HG02678 (cell line): ENCODE measurements around the gene ACSM4.
A peak's percentile ranks its signal among the peaks of the same experiment; 100 is the strongest.
"Not testable (repeated sequence)": the region's sequence is repeated elsewhere in the genome, so short reads cannot be mapped to it uniquely, and the experiment has no call there.

Source experiments
- ATAC-seq: cut with Tn5 transposase; IDR thresholded peaks from one replicate; pipeline ENCODE4 v1.9.1; 2021; ENCODE audit warnings: mild to moderate bottlenecking, moderate library complexity; ENCODE audit not compliant: unreplicated experiment

Gene ACSM4

DNA sequence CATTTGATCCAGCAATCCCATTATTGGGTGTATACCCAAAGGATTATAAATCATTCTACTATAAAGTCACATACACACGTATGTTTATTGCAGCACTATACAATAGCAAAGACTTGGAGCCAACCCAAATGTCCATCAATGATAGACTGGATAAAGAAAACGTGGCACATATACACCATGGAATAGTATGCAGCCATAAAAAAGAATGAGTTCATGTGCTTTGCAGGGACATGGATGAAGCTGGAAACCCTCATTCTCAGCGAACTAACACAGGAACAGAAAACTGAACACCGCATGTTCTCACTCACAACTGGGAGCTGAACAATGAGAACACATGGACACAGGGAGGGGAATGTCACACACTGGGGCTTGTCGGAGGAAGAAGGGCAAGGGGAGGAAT is 33.9 kb downstream of the ACSM4 start:
- ATAC-seq: not testable (repeated sequence)

DNA sequence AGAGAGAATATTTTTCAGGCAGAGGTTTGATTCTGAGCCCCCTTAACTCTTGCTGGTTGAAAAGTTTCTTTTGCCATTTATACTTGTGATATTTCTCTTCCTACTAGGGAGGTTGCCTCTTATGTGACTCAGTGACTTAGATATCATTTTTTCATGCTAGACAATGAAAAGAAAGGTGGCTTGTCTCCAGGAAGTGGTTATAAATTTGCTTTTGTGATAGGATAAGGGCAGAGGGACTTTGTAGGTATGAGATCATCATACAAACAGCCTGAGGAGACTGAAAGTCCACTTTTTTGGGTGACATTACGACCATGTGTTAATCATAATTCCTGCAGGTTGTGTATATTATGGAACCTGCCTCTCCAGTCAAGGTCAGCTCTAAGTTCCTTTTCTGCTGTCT is 35.8 kb downstream of the ACSM4 start:
- no peak for ATAC-seq

DNA sequence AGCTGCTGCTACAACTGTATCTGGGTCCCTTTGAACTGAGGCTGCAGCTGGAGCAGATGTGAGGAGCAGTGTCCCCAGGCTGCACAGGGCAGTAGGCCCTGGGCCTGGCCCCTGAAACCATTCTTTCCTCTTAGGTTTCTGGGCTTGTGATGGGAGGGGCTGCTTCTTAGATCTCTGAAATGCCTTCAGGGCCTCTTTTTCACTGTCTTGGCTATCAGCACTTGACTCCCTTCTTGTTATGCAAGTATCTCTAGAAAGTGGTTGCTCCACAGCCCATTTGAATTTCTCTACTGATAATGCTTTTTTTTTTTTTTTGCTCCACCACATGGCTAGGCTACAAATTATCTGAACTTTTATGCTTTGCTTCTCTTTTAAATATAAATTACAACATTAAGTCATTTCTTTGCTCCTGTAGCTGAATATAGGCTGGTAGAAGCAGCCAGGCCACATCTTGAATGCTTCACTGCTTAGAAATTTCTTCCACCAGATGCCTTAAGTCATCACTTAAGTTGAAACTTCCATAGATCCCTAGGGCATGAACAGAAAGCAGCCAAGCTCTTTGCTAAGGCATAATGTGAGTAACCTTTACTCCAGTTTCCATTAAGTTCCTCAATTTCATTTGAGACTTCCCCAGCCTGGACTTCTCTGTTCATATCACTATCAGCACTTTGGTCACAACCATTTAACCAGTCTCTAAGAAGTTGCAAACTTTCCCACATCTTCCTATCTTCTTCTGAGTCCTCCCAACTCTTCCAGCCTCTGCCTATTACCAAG is 41.1 kb downstream of the ACSM4 start:
- no peak for ATAC-seq

DNA sequence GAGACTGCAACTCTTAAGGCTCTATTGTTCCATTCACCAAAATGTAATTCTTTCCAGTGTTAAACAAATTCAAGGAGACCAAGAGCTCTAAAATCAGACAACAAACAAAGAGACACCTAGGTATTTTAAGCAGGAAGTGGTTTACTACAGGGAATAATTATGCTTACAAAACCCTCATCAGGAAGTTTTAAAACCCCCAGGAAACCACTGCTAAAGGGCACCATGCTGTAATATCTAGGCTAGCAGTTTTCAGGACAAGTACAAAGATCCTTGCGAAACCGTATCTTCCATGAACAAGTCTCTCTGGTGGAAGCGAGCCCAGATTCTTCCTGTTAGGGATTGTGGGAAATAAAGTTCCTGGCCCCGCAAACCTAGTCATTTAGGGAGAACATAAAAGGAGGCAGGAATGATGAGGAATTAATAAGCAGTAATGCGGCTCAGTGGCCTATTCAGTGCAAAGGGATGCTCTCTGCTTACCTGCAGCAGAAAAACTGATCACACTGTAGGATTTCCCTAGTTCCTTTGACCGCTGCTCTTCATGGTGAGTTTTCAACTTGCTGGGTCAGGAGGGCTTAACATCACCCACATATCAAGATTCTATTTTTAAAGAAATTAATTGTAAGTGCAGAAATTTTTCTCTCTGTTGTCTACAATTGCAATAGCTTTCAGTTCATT is 42.8 kb downstream of the ACSM4 start:
- ATAC-seq: no peak

DNA sequence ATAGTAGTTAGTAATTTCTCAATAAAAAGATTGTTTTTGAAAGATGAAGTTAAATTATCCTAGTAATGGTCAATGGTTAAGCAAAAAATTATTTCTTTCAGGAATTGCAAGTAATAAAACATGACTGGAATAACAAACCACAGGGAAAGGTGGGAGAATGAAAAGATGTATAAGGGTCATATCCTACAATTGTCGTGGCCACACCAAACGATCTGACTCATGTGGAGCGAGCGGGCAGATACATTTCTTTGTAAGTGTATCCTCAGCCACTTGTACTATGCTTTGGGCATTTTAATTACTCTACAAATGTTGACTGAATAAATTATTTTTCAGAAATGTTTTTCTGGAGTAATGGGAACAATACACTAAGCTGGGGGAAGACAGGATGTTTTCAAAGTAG is 45.5 kb downstream of the ACSM4 start:
- no peak for ATAC-seq

DNA sequence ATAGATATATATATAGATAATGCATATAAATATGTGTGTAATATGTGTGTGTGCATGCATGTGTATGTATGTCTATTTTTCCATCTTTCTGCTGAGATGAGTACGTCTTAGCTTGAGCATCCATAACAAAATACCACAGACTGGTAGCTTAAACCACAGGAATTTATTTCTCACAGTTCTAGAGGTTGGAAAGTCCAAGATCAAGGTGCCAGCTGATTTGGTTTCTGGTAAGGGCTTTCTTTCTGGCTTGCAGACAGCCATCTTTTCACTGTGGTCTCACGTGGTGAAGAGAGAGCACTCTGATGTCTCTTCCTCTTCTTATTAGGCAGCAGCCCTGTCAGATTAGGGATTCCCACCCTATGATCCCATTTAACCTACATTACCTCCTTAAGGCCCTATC is 47.3 kb downstream of the ACSM4 start:
- ATAC-seq: no peak

DNA sequence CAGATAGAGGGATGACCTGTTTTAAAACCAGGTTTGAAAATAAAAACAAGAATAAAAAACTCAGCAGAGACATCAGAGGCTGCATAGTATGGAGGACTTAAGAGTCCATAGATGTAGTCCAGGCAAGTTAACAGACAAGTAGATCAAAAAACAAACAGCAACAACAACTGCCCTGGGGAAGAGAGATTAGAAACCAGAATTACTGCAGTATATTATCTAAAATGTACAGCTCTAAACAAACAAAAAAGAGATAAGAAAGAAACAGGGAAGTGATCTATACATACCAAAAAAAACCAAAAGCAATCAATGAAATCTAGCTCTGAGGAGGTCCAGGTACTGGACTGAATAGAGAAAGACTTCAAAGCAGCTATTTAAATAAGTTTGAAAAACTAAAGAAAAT is 48.8 kb downstream of the ACSM4 start:
- ATAC-seq: no peak

DNA sequence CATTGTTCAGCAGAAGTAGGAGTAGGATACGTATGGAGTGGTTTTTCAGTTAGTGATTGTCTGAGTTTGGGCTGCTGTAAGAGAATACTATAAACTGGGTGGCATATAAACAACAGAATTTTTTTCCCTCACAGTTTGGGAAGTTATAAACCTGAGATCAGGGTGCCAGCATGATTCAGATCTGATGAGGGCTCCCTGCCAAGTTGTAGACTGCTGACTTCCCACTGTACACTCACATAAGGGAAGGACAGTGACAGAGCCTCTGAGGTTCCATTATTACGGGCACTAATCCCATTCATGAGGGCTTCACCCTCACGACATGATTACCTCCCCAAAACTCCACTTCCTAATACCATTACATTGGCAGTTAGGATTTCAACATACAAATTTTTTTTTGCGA is 50.7 kb downstream of the ACSM4 start:
- no peak for ATAC-seq

DNA sequence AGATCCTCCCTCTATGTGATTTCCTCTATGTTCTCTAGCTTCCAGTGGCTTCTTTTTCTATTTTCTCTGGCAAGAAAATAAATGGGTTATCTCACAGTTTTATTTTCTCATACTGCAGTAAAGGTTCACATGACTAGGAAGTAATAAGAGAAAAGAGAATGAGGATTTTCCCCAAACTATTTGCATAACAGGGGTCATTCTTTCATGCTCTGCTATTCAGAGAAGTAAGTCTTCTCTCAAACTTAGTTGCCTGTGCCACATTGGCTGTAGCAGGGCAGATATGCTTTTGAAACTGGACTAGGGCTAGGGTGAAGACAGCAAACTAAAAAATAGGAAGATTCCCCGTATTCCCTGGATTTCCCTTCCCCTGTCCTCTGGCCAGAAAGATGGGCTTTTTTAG is 57.4 kb downstream of the ACSM4 start:
- no peak for ATAC-seq

DNA sequence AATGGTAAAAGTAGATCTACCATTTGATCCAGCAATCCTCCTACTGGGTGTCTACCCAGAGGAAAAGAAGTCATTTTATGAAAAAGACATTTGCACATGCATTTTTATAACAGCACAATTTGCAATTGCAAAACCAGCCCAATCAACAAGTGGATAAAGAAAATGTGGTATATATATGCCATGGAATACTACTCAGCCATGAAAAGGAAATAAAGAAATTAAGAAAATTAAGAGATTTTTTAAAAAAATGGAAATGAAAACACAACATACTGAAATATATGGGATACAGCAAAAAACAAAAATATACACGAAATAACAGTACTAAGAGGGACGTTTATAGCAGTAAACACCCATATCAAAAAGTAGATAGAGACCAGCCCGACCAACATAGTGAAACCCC is 58.9 kb downstream of the ACSM4 start:
- ATAC-seq: no peak

DNA sequence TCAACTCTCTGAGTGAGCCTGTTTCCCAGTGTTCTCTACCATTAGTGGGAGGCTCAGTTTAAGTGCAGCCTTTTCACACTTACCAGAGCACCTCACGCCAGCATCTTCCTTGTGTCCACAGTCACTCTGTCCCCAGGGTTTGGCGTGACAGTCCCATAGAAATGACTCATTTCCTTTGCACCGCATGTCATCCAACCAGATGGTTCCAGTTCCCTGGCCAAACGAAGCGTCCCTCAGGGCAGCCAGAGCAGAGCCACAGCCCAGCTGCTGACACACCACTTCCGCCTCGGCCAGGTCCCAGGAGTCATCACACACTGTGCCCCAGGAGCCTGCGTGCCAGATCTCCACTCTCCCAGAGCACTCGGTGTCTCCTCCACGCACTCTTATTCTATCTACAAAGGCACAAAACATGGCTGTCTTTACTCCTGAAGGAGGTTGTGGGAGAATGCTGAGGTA is 65.4 kb downstream of the ACSM4 start:
- ATAC-seq: peak; percentile 92

DNA sequence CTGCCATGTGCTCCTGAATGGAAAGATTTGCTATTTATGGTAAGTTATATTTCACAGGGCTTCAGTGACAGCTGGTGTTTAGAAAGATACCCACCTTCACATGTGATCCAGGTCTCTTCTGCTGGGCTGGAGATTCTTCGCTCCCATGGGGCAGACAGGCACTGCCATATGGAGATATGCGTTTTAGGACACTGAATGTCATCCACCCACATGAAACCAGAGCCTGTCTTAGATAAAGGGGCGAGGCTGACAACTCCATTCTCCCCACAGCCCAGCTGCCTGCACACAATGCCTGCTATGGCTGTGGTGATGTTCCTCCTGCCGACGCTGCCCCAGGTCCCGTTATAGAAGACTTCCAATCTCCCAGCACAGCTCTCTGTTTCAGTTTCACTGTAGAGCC is 69.4 kb downstream of the ACSM4 start:
- ATAC-seq: no peak

DNA sequence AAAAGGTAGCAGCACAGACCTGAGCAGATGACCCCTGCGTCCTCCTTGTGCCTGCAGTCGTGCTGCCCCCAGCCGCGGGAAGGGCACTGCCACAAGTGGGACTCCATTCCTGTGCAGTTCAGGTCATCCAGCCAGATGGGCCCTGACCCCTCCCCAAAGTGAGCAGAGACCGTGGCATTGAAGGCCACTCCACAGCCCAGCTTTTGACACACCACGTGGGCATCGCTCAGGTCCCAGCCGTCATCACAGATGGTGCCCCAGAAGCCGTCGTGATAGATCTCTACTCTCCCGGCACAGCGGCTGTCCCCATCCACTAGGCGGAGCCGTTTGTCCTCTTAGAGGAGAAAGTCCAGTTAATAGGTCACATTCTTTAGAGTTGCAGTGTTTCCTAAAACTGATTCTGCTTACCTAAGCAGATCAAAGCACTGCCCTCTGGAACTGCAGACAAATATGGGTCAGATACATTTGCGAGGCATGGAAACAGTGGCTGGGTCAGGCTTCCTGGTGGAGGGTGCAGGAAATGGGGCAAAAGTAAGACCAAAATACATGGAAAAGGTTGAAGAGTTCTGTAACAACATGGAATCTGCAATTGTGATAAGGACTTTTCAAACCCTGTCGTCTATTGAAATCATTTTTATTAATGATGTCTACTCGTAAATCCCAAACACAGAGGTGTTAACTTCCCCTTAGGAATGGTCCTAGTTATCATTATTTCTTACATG is 70.7 kb downstream of the ACSM4 start:
- ATAC-seq: no peak

DNA sequence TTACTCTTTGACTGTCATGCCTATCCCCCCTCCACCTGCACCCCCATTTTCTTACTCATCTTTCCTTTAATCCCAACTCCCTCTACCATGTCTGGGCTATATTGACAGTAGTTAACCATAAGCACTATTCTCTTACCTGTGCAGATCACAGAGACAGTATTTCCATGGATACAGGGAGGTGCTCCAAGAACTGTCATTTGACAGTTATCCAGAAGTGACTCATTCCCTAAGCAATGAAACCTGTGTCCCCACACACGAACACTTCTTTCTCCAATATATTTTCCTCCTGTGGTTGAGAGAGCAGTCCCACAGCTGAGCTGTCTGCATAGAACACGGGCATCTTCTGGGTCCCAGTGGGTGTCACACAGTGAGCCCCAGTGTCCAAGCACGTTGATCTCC is 71.3 kb downstream of the ACSM4 start:
- no peak for ATAC-seq

DNA sequence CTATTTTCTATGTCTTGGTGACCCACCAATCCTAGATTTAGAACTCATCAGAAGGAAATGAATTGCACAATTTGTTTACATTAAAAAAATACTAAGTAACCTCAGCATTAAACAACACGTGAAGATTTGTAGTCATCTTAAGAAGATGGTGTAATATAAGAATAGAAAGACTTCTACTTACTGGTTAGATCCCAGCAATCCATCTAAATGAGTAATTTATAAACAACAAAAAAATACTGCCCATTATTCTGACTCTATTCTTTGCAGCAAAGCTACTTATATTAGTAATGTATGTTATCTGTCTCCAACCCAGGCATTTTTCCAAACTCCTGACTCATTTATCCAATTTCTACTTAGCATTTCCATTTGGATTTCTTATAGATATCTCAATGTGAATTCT is 72.3 kb downstream of the ACSM4 start:
- ATAC-seq: no peak
